HepG2 (cell line): Measurements from ENCODE around the gene TMEM41A. TPM values are rescaled to one million over a fixed set of nuclear protein-coding genes. Genes with fewer than 3 reads are reported as not detected.

Source experiments
- ARID2 ChIP-seq: sonication (generic); formaldehyde crosslinking; IDR thresholded peaks from 2 replicates; pipeline ENCODE4 v1.8.1; 2022; ENCODE audit warnings: mild to moderate bottlenecking, missing genetic modification reagents, borderline replicate concordance
- BCL6 ChIP-seq: IDR thresholded peaks from 2 replicates; pipeline ENCODE4 v1.6.1; 2016; ENCODE audit warnings: missing genetic modification reagents, missing compliant biosample characterization
- CAMTA2 ChIP-seq: sonication (generic); formaldehyde crosslinking; IDR thresholded peaks from 2 replicates; pipeline ENCODE4 v1.4.0; 2020; ENCODE audit warnings: mild to moderate bottlenecking, missing genetic modification reagents, borderline replicate concordance
- CBX1 ChIP-seq: IDR thresholded peaks from one replicate; pipeline ENCODE4 v1.6.1; 2016; ENCODE audit warnings: antibody characterized with exemption, low read depth
- CEBPB ChIP-seq: IDR thresholded peaks from 2 replicates; pipeline ENCODE4 v1.6.1; 2011; ENCODE audit warnings: low read depth, low read length, improper control_type of control experiment, borderline replicate concordance
- CSRNP2 ChIP-seq: sonication (generic); formaldehyde crosslinking; conservative IDR thresholded peaks from 2 replicates; pipeline ENCODE4 v1.8.0; 2022; ENCODE audit warnings: low read depth, missing genetic modification reagents
- FLYWCH1 ChIP-seq: sonication (generic); formaldehyde crosslinking; IDR thresholded peaks from 2 replicates; pipeline ENCODE4 v1.8.1; 2023; ENCODE audit warnings: mild to moderate bottlenecking, missing genetic modification reagents
- GATAD1 ChIP-seq: IDR thresholded peaks from 2 replicates; pipeline ENCODE4 v1.6.1; 2016; ENCODE audit warnings: missing genetic modification reagents, missing compliant biosample characterization
- HNF1B ChIP-seq: sonication (generic); formaldehyde crosslinking; IDR thresholded peaks from 2 replicates; pipeline ENCODE4 v1.5.1; 2020; ENCODE audit warnings: mild to moderate bottlenecking, moderate library complexity, missing genetic modification reagents
- KAT8 ChIP-seq: IDR thresholded peaks from 2 replicates; pipeline ENCODE4 v1.6.1; 2016; ENCODE audit warnings: missing genetic modification reagents, missing compliant biosample characterization
- MAFK ChIP-seq, 2 experiments: IDR thresholded peaks in 1 of 2; conservative IDR thresholded peaks in 1 of 2; 2 replicates each; pipeline ENCODE4 v1.6.1; 2011; ENCODE audit warnings: improper control_type of control experiment in 2 of 2, low read length in 2 of 2
- PRPF4 ChIP-seq: fragments of 200-400 bp; formaldehyde crosslinking; IDR thresholded peaks from 2 replicates; pipeline ENCODE4 v1.6.1; 2016; ENCODE audit warnings: low read length, low read depth; ENCODE audit not compliant: poor library complexity, severe bottlenecking
- SNRNP70 ChIP-seq: fragments of 200-400 bp; formaldehyde crosslinking; IDR thresholded peaks from 2 replicates; pipeline ENCODE4 v1.6.1; 2017; ENCODE audit warnings: mild to moderate bottlenecking, low read depth, low read length, moderate library complexity
- ZIK1 ChIP-seq: sonication (generic); formaldehyde crosslinking; IDR thresholded peaks from 2 replicates; pipeline ENCODE4 v1.5.0; 2020; ENCODE audit warnings: mild to moderate bottlenecking, low read depth, missing genetic modification reagents, borderline replicate concordance
- ZNF12 ChIP-seq: sonication (generic); formaldehyde crosslinking; IDR thresholded peaks from 2 replicates; pipeline ENCODE4 v1.5.0; 2020; ENCODE audit warnings: missing genetic modification reagents
- ZNF207 ChIP-seq: fragments of 450-650 bp; IDR thresholded peaks from 2 replicates; pipeline ENCODE4 v1.6.1; 2016; ENCODE audit warnings: antibody characterized with exemption, borderline replicate concordance
- ZNF251 ChIP-seq: sonication (generic); formaldehyde crosslinking; IDR thresholded peaks from 2 replicates; pipeline ENCODE4 v1.9.0; 2021; ENCODE audit warnings: mild to moderate bottlenecking, missing genetic modification reagents
- ZNF281 ChIP-seq: sonication (generic); formaldehyde crosslinking; IDR thresholded peaks from 2 replicates; pipeline ENCODE4 v1.4.0; 2020; ENCODE audit warnings: missing genetic modification reagents, borderline replicate concordance
- ZNF496 ChIP-seq: sonication (generic); formaldehyde crosslinking; IDR thresholded peaks from 2 replicates; pipeline ENCODE4 v1.8.1; 2023; ENCODE audit warnings: mild to moderate bottlenecking, moderate library complexity, missing genetic modification reagents; ENCODE audit not compliant: insufficient replicate concordance
- ZNF510 ChIP-seq: sonication (generic); formaldehyde crosslinking; IDR thresholded peaks from 2 replicates; pipeline ENCODE4 v1.4.0; 2020; ENCODE audit warnings: low read depth, mild to moderate bottlenecking, missing genetic modification reagents
- ZNF704 ChIP-seq: sonication (generic); formaldehyde crosslinking; IDR thresholded peaks from 2 replicates; pipeline ENCODE4 v1.8.1; 2023; ENCODE audit warnings: mild to moderate bottlenecking, inconsistent platforms, moderate library complexity, missing genetic modification reagents, borderline replicate concordance
- ZSCAN22 ChIP-seq: sonication (generic); formaldehyde crosslinking; IDR thresholded peaks from 2 replicates; pipeline ENCODE4 v1.4.0; 2020; ENCODE audit warnings: mild to moderate bottlenecking, missing genetic modification reagents
- polyA plus RNA-seq, 8 experiments: library from polyadenylated mRNA; depleted of rRNA in 3 of 8; stranded (reverse) in 7 of 8; unstranded in 1 of 8; fragments of >200 nt; fragmentation: Illumina TruSeq in 4 of 8; extraction: Trizol in 4 of 8; gene quantifications; 2 replicates each; pipeline versions ENCODE4 v1.2.1 to v1.2.3, GENCODE V29; 2011 to 2016; ENCODE audit warnings: low read depth in 4 of 8, missing spikeins in 1 of 8, mixed read lengths in 1 of 8; ENCODE audit not compliant: insufficient read depth in 1 of 8
- total RNA-seq, 5 experiments: library from RNA; depleted of rRNA; stranded (reverse); fragments of >200 nt; fragmentation: Illumina TruSeq; extraction: Trizol; gene quantifications; 2 replicates each; pipeline ENCODE4 v1.2.3, GENCODE V29; 2016; ENCODE audit warnings: low read depth in 1 of 5

The TMEM41A gene
- total and polyA plus RNA-seq, 2 of the 13 experiments (the other 11 are each of a cell fraction or from before 2014, with no cell fraction given) = 30.0 to 40.0 TPM

GRCh38 chr3:185498503-185499396 is at the start of gene TMEM41A (continued):
- TF ChIP-seq ZNF281 (CRISPR knock-in tag) (peak; percentile 37; the same call in 1 of the 2 replicates), CEBPB (no peak), HNF1B (CRISPR knock-in tag) (peak; percentile 95), CSRNP2 (CRISPR knock-in tag) (no peak), BCL6 (CRISPR knock-in tag) (peak; percentile 58; the same call in 1 of the 2 replicates), ZNF207 (no peak), ZSCAN22 (CRISPR knock-in tag) (peak; percentile 84; the same call in 1 of the 2 replicates), CBX1 (peak; percentile 94), ZNF704 (peak; percentile 67; the same call in 1 of the 2 replicates), ZNF12 (CRISPR knock-in tag) (peak; percentile 21; the same call in 1 of the 2 replicates), PRPF4 (no peak), ZNF251 (CRISPR knock-in tag) (no peak), ZIK1 (CRISPR knock-in tag) (no peak), MAFK (conservative IDR thresholded peaks at IDR 0.05 in 1 of 2, IDR thresholded peaks at IDR 0.05 in 1 of 2; ENCODE audit: low read length in 2 of 2) (no peak), ZNF510 (CRISPR knock-in tag) (no peak; the same call in 1 of the 2 replicates), FLYWCH1 (CRISPR knock-in tag) (peak; percentile 20; the same call in 1 of the 2 replicates), GATAD1 (CRISPR knock-in tag) (peak; percentile 99), CAMTA2 (peak; percentile 68; the same call in 1 of the 2 replicates), KAT8 (CRISPR knock-in tag) (peak; percentile 95), SNRNP70 (no peak), ARID2 (CRISPR knock-in tag) (no peak), ZNF496 (CRISPR knock-in tag) (no peak)
